HepG2 (cell line): ENCODE results near the gene GNG7. TPM values are rescaled to one million over a fixed set of nuclear protein-coding genes. Genes with fewer than 3 reads are reported as not detected.
A peak's percentile ranks its signal among the peaks of the same experiment; 100 is the strongest.

Experiments used
- CREB1 ChIP-seq, 2 experiments: fragments of 450-650 bp in 1 of 2; IDR thresholded peaks; 2 replicates each; pipeline ENCODE4 v1.6.1; 2016 to 2017; ENCODE audit warnings: control low read depth in 1 of 2, mild to moderate bottlenecking in 1 of 2, missing compliant biosample characterization in 1 of 2, missing genetic modification characterization in 1 of 2
- GATAD2A ChIP-seq: IDR thresholded peaks from 2 replicates; pipeline ENCODE4 v1.6.1; 2016
- GTF3A ChIP-seq: sonication (generic); formaldehyde crosslinking; conservative IDR thresholded peaks from 2 replicates; pipeline ENCODE4 v1.4.0; 2020; ENCODE audit warnings: mild to moderate bottlenecking, missing genetic modification reagents
- HIC2 ChIP-seq: sonication (generic); formaldehyde crosslinking; IDR thresholded peaks from 2 replicates; pipeline ENCODE4 v1.9.0; 2022; ENCODE audit warnings: low read depth, missing genetic modification reagents
- HOXD1 ChIP-seq: sonication (generic); formaldehyde crosslinking; IDR thresholded peaks from 2 replicates; pipeline ENCODE4 v1.5.0; 2020; ENCODE audit warnings: missing genetic modification reagents
- NR2C2 ChIP-seq: sonication (generic); formaldehyde crosslinking; IDR thresholded peaks from 2 replicates; pipeline ENCODE4 v1.4.0; 2020; ENCODE audit warnings: missing genetic modification reagents, mild to moderate bottlenecking, moderate library complexity, borderline replicate concordance
- RFXANK ChIP-seq: IDR thresholded peaks from 2 replicates; pipeline ENCODE4 v1.6.1; 2016
- SALL1 ChIP-seq: sonication (generic); formaldehyde crosslinking; IDR thresholded peaks from 2 replicates; pipeline ENCODE4 v1.8.0; 2022; ENCODE audit warnings: mild to moderate bottlenecking, missing genetic modification reagents
- SETDB1 ChIP-seq: sonication (generic); formaldehyde crosslinking; IDR thresholded peaks from 2 replicates; pipeline ENCODE4 v1.5.1; 2020; ENCODE audit warnings: missing genetic modification reagents, mild to moderate bottlenecking, borderline replicate concordance
- SIN3B ChIP-seq: fragments of 150-350 bp; IDR thresholded peaks from 2 replicates; pipeline ENCODE4 v1.6.1; 2014; ENCODE audit warnings: low read length
- TFDP2 ChIP-seq: sonication (generic); formaldehyde crosslinking; IDR thresholded peaks from 2 replicates; pipeline ENCODE4 v1.4.0; 2020; ENCODE audit warnings: missing genetic modification reagents
- ZKSCAN8 ChIP-seq: IDR thresholded peaks from 2 replicates; pipeline ENCODE4 v1.6.1; 2016; ENCODE audit warnings: borderline replicate concordance, missing genetic modification reagents, missing compliant biosample characterization
- ZMYM2 ChIP-seq: sonication (generic); formaldehyde crosslinking; IDR thresholded peaks from 2 replicates; pipeline ENCODE4 v1.8.0; 2022; ENCODE audit warnings: mild to moderate bottlenecking, missing genetic modification reagents
- ZNF225 ChIP-seq: sonication (generic); formaldehyde crosslinking; IDR thresholded peaks from 2 replicates; pipeline ENCODE4 v1.4.0; 2020; ENCODE audit warnings: mild to moderate bottlenecking, missing genetic modification reagents
- ZNF275 ChIP-seq: sonication (generic); formaldehyde crosslinking; IDR thresholded peaks from 2 replicates; pipeline ENCODE4 v1.8.0; 2022; ENCODE audit warnings: missing genetic modification reagents, mild to moderate bottlenecking, inconsistent platforms, borderline replicate concordance
- ZNF292 ChIP-seq: sonication (generic); formaldehyde crosslinking; IDR thresholded peaks from 2 replicates; pipeline ENCODE4 v1.8.1; 2022; ENCODE audit warnings: mild to moderate bottlenecking, low read depth, missing genetic modification reagents, borderline replicate concordance
- ZNF350 ChIP-seq: sonication (generic); formaldehyde crosslinking; IDR thresholded peaks from 2 replicates; pipeline ENCODE4 v1.4.0; 2020; ENCODE audit warnings: mild to moderate bottlenecking, low read depth, missing genetic modification reagents, borderline replicate concordance
- ZNF816 ChIP-seq: sonication (generic); formaldehyde crosslinking; IDR thresholded peaks from 2 replicates; pipeline ENCODE4 v1.8.0; 2022; ENCODE audit warnings: missing genetic modification reagents, mild to moderate bottlenecking, borderline replicate concordance
- ZNF891 ChIP-seq: sonication (generic); formaldehyde crosslinking; IDR thresholded peaks from 2 replicates; pipeline ENCODE4 v1.5.0; 2020; ENCODE audit warnings: mild to moderate bottlenecking, missing genetic modification reagents
- polyA plus RNA-seq, 8 experiments: library from polyadenylated mRNA; depleted of rRNA in 3 of 8; stranded (reverse) in 7 of 8; unstranded in 1 of 8; fragments of >200 nt; fragmentation: Illumina TruSeq in 4 of 8; extraction: Trizol in 4 of 8; gene quantifications; 2 replicates each; pipeline versions ENCODE4 v1.2.1 to v1.2.3, GENCODE V29; 2011 to 2016; ENCODE audit warnings: low read depth in 4 of 8, missing spikeins in 1 of 8, mixed read lengths in 1 of 8; ENCODE audit not compliant: insufficient read depth in 1 of 8
- total RNA-seq, 5 experiments: library from RNA; depleted of rRNA; stranded (reverse); fragments of >200 nt; fragmentation: Illumina TruSeq; extraction: Trizol; gene quantifications; 2 replicates each; pipeline ENCODE4 v1.2.3, GENCODE V29; 2016; ENCODE audit warnings: low read depth in 1 of 5
- TF ChIP-seq, protein P1 (sequence below): sonication (generic); formaldehyde crosslinking; IDR thresholded peaks from 2 replicates; pipeline ENCODE4 v1.4.0; 2020; ENCODE audit warnings: mild to moderate bottlenecking, missing genetic modification reagents, borderline replicate concordance
- TF ChIP-seq, protein P2 (sequence below): sonication (generic); formaldehyde crosslinking; IDR thresholded peaks from 2 replicates; pipeline ENCODE4 v1.5.0; 2020; ENCODE audit warnings: mild to moderate bottlenecking, missing genetic modification reagents, borderline replicate concordance

The GNG7 gene
- total and polyA plus RNA-seq, 2 of the 13 experiments (the other 11 are each of a cell fraction or from before 2014, with no cell fraction given): 1.4 to 3.3 TPM

- TF ChIP-seq SETDB1 (CRISPR knock-in tag): no peak
- no peak for TF ChIP-seq ZNF292 (CRISPR knock-in tag)
- no peak for TF ChIP-seq HOXD1 (CRISPR knock-in tag)
- no peak for TF ChIP-seq ZNF225 (CRISPR knock-in tag)
- TF ChIP-seq GTF3A: no peak
- no peak for TF ChIP-seq SALL1
- no peak for TF ChIP-seq ZNF816 (CRISPR knock-in tag)
- TF ChIP-seq RFXANK (CRISPR knock-in tag): no peak
- 0 out of 2 replicates have a peak, but pooled peaks have one; percentile 15 for TF ChIP-seq GATAD2A (CRISPR knock-in tag)
- no peak for TF ChIP-seq ZNF350
- TF ChIP-seq ZMYM2: no peak
- no peak; the same call in 1 of the 2 replicates for TF ChIP-seq TFDP2 (CRISPR knock-in tag)
- no peak for TF ChIP-seq CREB1 (IDR thresholded peaks at IDR 0.05)
- TF ChIP-seq CREB1 (CRISPR knock-in tag; IDR thresholded peaks at IDR 0.05): no peak
- TF ChIP-seq ZNF891 (CRISPR knock-in tag): peak; percentile 6; the same call in 1 of the 2 replicates
- no peak for TF ChIP-seq ZKSCAN8 (CRISPR knock-in tag)
- TF ChIP-seq, protein P1, sequence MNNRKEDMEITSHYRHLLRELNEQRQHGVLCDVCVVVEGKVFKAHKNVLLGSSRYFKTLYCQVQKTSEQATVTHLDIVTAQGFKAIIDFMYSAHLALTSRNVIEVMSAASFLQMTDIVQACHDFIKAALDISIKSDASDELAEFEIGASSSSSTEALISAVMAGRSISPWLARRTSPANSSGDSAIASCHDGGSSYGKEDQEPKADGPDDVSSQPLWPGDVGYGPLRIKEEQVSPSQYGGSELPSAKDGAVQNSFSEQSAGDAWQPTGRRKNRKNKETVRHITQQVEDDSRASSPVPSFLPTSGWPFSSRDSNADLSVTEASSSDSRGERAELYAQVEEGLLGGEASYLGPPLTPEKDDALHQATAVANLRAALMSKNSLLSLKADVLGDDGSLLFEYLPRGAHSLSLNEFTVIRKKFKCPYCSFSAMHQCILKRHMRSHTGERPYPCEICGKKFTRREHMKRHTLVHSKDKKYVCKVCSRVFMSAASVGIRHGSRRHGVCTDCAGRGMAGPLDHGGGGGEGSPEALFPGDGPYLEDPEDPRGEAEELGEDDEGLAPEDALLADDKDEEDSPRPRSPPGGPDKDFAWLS: no peak
- TF ChIP-seq ZNF275 (CRISPR knock-in tag): no peak
- TF ChIP-seq SIN3B: no peak
- no peak for TF ChIP-seq NR2C2
- no peak for TF ChIP-seq HIC2 (CRISPR knock-in tag)
- TF ChIP-seq, protein P2, sequence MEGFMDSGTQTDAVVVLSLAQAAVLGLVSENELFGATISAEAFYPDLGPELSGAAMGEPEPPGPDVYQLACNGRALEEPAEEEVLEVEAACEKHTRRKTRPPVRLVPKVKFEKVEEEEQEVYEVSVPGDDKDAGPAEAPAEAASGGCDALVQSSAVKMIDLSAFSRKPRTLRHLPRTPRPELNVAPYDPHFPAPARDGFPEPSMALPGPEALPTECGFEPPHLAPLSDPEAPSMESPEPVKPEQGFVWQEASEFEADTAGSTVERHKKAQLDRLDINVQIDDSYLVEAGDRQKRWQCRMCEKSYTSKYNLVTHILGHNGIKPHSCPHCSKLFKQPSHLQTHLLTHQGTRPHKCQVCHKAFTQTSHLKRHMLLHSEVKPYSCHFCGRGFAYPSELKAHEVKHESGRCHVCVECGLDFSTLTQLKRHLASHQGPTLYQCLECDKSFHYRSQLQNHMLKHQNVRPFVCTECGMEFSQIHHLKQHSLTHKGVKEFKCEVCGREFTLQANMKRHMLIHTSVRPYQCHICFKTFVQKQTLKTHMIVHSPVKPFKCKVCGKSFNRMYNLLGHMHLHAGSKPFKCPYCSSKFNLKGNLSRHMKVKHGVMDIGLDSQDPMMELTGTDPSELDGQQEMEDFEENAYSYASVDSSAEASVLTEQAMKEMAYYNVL (CRISPR knock-in tag): no peak
Observed at GRCh38 chr19:2555422-2556220, 146.9 kb downstream of the GNG7 start (continued).
